GM20431 (cell line): Measurements from ENCODE around the gene LRRC1.
"Not testable (repeated sequence)": the region's sequence is repeated elsewhere in the genome, so short reads cannot be mapped to it uniquely, and the experiment has no call there.

ENCODE experiments used
- in situ Hi-C: fragments of 300-500 bp; cut with MseI, MboI; formaldehyde crosslinking; loops from one replicate; pipeline ENCODE4 v1.15.0; 2020; ENCODE audit warnings: low sequenced_read_pairs; ENCODE audit not compliant: unreplicated experiment

The LRRC1 gene

DNA sequence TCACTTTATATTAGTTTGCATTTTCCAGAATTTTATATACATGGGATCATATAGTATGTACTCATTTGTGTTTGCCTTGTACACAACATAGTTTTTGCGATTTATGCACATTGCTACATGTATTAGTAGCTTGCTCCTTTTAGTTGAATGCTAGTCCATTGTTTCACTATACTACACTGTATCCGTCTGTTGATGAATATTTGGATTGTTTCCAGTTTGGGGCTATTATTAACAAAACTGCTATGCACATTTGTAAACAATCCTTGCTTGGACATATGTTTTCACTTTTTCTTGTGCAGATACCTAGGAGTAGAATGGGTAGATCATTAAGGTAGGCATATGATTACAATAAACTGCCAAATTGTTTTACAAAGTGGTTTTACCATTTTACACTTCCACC is 3.9 kb upstream of the LRRC1 start:
- in situ Hi-C loops: no loop called here

DNA sequence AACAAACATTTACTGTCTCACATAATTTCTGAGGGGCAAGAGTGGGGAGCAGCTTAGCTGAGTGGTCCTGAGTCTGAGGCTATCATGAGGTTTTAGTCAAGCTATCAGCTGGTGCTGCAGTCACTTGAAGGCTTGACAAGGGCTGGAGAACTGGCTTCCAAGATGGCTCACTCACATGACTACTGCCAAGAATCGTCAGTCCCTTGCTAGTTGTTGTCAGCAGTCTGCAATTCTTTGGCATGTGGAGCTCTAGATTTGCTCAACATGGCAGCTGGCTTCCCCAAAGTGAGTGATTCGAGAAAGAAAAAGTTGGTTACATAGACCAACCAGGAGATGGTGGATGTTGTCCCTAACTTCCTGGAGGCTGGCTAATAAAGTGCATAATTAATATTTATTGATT is 2.8 kb upstream of the LRRC1 start:
- in situ Hi-C loops: no loop called here

GRCh38 chr6:53792973-53793317 is 1.9 kb upstream of the LRRC1 start:
- in situ Hi-C loops: no loop called here

DNA sequence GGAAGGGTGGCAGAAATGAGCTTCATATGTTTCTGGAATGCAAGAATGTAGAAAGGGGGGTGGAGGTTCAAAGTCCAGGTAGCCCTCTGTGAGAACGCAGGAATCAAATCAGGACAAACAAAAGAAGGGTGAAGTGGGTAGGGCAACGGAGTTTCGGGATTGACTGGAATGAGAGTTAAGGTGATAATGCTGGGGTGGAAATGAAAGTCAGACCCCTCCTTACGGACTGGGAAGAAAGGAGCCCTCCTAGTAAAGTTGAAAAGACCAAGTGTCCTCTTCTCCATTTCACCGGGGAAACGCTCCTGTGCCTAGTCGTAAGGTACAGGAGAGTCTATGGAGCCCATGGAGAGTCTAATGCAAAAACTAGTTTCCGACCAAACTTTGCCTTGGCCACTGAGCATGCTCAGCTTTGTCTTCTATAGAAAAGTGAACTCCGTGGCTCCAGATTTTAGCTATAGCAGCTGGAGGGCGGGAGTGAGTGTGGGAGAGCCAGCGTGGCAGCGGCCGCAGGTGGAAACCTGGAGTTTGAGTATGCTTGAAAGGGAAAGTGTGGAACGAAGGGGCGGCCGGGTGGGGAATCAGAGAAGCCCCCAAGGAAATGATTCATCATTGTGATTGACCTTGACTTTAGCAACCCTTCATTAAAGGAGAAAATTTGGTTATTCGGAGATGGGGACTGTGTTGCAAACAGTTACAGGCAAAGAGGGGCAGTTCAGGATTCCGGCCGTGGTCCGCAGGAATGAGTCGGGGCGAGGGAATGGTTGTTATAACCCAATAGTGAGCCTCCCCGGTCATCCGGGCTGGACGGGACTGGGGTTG is 1.3 kb upstream of the LRRC1 start:
- in situ Hi-C loops: no loop called here

- in situ Hi-C loops: no loop called here
Observed at GRCh38 chr6:53794137-53794719, 577 bp upstream of the LRRC1 start.

GRCh38 chr6:53795340-53795701 is 516 bp downstream of the LRRC1 start:
- in situ Hi-C loops: no loop called here

DNA sequence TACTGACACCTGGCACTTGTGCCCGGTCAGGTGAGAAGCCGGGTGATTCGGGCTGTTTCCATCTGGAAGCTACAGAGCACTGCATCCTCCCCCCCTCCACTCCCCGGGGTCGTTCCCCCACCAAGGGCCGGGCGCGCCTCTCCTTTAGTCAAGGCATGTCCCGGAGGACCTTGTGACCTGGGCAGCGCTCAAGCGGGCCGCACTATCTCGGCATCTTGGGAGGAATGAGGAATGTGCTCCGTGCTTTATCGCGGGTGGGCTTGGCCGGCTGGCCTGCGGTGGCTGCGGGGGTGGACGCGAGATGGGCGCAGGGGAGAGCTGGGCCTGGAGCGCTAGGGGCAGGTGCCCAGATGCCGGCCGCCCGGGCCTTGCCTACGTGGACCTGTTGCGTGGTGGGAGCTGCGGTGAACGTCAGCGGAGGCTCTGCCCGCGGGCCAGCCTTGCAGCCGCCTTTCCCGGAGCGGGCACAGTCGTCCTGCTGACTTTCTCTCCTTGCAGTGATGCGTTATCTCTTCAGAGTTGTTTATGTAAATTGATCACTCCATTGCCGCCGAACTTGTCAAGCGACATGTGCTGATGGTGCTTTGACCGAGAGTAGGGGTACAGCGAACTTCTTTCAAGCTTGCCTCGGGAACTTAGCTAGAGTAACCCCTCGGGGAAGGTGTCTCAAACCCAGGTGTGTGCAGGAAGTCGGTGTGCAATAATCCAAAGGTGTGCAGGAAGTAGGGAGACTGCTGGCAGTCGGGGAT is 1.1 kb downstream of the LRRC1 start:
- in situ Hi-C loops: no loop called here

GRCh38 chr6:53796451-53796780 is 1.6 kb downstream of the LRRC1 start:
- in situ Hi-C loops: no loop called here

- in situ Hi-C loops: no loop called here
Observed at GRCh38 chr6:53796791-53797190, 2.0 kb downstream of the LRRC1 start.

DNA sequence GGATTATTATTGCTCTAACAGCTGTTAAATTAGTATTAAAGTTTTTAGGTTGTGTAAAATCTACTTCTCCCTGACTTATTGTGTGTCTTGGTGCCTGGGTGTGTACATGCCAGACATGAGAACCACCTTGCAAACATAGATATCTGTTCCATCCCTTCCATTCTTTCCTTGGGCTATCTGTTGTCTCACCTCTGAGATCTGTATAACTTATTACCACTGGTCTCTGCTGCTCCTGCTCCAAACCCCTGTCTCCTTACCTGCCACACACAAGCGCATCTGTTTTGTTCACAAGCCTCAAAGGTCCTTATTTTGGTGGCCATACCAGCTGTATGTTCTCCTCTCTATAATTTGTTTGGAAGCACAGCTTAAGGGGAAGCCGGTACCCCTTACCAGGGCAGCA is 2.5 kb downstream of the LRRC1 start:
- in situ Hi-C loops: no loop called here

DNA sequence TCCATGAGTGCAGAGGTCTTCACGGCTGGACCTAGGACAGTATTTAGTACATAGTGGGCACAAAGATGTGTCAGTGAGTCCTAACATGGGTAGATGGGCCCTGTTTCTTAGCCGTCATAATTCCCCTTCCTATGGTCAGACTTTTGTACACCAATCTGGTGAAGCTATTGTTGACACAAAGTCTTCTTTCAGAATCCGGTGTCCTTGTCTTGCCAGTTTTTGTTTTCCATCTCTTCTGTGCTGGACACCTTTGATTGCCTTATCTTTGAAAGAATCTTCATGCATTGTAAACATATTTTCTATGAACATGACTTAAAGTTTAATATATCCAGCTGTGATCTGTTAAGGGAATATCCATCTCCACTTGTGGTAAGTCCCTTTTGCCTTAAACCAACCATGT is 4.5 kb downstream of the LRRC1 start:
- in situ Hi-C loops: no loop called here

GRCh38 chr6:53801022-53801421 is 6.2 kb downstream of the LRRC1 start:
- in situ Hi-C loops: no loop called here

- in situ Hi-C loops: no loop called here
Observed at GRCh38 chr6:53802582-53802981, 7.8 kb downstream of the LRRC1 start.

GRCh38 chr6:53803081-53803860 is 8.5 kb downstream of the LRRC1 start:
- in situ Hi-C loops: no loop called here

- in situ Hi-C loops: no loop called here
Observed at GRCh38 chr6:53805016-53805415, 10.2 kb downstream of the LRRC1 start.

DNA sequence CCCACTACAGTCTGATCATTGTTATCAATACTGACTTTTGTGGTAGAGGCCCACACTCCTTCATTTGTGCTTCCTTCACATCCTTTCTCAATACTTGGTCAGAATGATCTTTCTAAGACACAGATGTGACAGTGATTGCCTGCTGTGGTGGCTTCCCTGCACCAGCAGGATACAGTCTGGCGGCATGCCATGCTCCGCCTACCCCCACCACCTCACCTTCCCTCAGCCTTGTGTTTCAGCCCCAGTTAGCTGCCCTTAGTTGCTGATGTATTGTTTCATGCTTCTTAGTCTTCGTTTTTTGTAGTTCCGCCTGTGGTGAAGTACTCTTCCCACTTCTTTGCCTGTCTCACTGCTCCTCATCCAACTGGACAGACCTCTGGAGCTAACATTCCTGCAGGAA is 10.9 kb downstream of the LRRC1 start:
- in situ Hi-C loops: no loop called here

DNA sequence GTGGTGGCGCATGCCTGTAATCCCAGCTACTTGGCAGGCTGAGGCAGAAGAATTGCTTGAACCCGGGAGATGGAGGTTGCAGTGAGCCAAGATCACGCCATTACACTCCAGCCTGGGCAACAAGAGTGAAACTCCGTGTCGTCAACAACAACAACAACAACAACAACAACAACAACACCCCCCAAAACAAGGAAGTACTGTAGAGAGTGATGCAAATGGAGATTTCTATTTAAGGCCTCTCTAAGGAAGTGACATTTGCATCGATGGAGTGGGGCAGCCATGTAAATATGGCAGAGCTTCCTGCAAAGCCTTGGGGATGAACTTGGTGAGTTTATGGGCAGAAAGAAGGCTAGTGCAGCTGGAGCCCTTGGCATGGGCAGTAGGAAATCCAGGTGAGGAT is 12.8 kb downstream of the LRRC1 start:
- in situ Hi-C loops: not testable (repeated sequence)

DNA sequence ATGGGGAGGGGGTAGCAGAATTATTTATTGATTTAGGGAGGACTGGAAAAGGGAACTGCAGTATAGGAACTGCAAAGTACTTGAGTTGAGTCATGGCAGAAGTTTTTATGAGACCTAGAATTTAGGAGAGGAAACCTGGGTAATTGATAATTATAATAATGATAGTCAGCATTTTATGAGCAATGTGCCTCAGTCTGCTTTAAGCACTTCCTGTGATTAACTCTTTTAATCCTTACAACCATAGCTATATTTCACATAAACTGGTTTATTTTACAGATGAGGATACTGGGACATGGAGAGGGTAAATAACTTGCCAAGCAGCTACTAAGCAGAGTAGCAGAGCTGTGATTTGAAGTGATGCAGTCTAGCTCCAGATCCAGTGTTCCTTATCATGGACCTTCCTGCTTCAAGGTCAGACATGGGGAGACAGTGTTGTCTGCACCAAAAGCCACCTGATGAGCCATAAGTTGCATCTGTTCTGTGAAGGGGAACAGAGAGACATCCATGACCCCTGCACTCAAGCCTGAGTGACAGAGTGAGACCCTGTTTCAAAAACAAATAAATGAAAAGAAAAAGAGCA is 13.6 kb downstream of the LRRC1 start:
- in situ Hi-C loops: no loop called here

- in situ Hi-C loops: no loop called here
Observed at GRCh38 chr6:53809691-53810090, 14.9 kb downstream of the LRRC1 start.

GRCh38 chr6:53811082-53811481 is 16.3 kb downstream of the LRRC1 start:
- in situ Hi-C loops: no loop called here
